Measurements from ENCODE around the gene VPS8.

Gene VPS8

DNA sequence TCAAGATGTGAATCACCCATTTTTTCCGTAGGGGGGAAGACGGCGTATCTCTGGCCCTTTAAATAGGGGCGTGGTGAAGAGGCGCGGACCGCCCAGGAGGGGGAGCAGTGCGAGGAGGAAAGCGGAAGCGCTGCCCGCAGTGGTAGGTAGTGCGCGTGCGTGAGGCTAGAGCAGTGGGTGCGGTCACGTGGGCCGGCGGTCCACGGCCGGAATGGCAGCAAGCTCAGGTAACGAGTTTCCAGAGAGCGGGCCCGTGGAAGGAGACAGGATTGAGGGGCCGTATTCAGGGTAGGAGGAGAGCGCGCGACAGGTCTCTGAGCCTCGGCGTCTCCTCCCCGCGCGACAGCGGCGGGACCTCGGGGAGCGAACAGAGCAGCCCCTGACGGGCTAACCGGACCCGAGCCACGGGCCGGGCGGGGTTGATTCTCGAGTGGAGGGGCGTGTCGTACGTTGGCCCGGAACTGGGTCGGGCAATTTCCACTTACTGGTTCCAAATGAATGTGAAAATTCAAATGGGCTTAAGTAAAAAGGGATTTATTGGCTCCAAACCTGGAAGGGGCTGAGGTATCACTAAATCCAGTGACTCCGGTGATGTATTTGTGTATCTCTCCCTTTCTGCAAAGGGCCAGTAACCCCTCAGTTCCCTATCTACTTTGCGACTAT is at the start of gene VPS8:
TSS of gene VPS8 (plus strand) at position 168 of the 663 bp plus-strand sequence. CDS start 12,467 bp downstream, outside the sequence.
- peak; percentile 96 for DNase-seq

DNA sequence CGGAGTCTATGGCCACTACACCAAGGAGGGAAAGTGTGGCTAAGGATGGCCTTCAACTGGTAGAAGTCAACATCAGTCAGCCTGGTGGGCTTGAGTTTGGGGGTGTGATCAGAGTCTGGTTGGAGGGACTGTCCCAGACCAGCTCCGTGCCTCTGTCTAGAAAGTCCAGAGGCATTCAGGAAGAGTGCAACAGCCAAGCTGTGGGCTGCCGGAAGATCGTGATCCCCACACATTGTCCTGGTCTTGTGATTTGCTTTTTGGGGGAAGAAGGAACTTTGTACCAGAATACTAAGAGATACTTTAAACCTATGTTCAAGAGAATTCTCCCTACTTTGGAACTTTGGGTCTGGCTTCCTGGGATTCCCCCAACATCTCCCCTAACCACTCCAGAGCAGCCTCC is 47.8 kb upstream of the VPS8 start:
- no peak for DNase-seq

GRCh38 chr3:184765047-184765729 is 46.8 kb upstream of the VPS8 start:
- DNase-seq = no peak

DNA sequence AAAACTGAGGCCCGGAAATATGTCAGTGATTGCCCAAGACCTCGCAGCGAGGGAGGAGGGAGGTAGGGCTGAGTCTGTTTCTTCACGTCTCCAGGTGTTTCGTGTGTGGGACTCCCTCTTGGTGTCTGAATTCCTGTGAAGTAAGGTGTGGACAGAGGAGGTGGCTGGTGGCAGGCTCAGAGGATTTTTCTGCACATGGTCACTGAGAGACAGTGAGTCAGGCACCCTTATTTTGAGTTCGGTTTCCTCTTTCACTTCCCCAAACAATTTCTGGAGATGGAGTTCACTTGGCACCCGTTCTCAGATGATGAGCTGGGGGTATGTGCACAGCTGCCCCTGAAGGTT is 46.3 kb upstream of the VPS8 start:
- DNase-seq = no peak

- DNase-seq = no peak
These were observed 45.3 kb upstream of the VPS8 start for GRCh38 chr3:184766555-184767261.

- no peak for DNase-seq
These were observed 44.6 kb upstream of the VPS8 start for GRCh38 chr3:184767377-184767776.

GRCh38 chr3:184769382-184770170 is 42.4 kb upstream of the VPS8 start:
- DNase-seq = no peak

DNA sequence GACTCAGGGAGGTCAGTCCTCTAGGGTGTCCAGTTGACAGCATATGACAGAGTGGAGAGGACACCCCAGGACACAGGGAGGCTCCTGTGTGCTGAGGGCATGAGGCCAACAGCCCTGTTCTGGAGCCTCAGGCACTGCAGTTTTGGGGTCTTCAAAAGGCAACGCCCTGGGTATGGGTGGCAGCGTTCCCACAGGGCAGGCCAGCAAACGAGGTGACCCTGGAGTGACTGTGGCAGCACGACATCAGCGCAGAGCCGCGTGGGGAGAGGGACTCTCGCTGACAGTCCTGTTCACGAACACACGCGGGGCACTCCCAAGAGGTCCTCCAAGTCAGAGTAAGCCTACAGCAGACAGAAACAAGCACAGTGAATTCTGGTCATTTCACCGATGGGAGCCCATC is 41.4 kb upstream of the VPS8 start:
- peak; percentile 28 for DNase-seq

DNA sequence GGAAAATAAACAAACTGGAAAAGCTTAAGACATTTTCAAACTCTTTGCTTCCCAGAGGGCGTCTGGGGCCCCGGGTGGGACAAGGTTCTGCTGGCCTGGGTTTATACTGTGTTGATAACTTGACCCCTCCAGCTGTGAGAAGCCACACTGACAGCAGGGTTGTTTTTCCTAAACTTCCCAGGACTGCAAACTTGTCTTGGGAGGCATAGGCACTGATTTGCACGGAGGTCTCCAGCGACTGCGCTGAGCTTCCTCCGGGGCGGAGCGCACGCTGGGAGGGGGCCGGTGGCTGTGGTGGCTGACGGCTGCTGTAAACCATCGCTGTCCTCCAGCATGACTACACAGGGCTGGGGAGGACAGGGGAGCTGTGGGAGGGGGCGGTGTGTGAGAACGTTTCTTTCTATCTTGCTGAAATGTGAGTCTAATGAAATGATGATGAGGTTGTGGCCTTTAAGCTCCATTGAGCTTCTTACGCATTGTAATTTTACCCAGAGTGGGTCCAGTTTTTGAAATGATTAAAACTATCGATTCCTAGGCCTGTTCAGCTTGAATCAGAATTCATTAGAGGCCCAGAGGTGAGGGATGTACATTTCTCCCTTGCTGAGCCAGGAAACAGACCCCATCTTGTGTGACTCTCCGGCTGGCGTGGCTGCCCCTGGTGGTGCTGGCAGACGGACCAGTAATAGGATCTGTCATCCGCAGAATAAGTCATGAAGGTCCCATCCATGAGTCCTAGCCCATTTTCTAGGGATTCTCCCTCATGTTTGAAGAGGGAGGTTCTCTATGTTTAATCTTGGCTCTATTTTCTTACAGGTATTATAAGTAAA is 40.5 kb upstream of the VPS8 start:
- peak; percentile 68 for DNase-seq

DNA sequence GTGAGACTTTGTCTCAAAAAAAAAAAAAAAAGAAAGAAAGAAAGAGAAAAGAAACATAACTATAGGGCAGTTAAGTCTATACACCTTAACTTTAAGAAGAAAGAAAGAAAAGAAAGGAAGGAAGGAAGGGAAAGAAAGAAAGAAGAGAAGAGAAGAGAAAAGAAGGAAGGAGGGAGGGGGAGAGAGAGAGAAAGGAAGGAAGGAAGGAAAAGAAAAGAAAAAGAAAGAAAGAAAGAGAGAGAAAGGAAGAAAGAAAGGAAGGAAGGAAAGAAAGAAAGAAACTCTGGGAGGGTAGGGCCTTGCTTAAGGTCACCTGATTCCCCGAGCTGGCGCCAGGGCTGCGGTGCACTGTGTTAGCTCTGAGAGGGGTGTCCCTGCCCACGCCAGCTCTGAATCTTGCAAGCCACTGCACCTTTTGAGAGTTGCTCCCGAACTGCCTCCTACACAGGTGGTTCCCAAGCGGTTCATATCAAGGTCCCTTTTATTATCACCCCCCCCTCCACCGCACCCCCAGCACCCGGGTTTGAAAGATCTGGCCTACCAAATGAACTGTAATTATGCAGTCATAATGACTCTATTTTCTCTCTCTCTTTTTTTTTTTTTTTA is 39.2 kb upstream of the VPS8 start:
- DNase-seq = peak; percentile 26

DNA sequence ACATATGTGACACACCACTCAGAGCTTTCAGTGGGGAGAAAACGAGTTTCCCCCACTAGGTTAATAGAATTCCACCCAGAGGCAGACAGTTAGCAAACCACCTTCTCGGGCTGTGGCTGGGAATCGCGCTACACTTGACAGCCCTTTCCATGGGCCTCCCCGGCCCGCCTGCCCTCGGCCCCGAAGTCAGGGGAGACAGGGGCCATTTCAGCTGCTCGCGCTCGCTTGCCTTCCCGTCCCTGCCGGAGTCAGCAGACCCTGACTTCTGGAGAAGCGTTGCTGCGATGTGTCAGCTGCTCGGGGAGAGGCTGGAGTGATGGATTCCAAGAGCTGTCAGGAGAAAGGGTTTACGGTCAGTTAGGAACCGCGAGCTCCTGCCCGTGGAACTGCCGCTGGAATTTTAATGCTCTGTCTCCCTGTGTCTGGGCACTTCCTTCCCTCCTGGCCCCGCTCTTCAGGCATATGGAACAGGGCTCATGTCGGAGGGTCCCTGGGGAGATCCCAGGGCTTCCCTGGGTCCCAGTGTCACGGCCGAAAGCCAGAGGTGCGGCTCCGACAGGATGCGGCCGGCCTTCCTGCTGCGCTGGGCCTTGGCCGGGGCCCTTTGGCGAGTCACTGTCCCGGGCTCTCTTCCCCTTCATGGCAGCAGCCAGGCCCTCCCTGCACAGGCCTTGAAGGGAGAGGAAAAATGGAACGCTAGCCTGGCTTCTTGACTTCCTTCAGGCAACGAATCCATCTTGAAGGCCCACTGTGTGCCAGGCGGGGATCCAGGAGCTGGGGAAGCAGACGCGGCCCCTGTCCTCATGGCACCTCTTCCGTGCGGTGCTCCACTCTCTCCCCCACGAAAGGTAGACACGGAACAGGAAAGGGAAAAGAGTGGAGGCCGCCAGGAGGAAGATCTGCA is 38.4 kb upstream of the VPS8 start:
- peak; percentile 71 for DNase-seq

DNA sequence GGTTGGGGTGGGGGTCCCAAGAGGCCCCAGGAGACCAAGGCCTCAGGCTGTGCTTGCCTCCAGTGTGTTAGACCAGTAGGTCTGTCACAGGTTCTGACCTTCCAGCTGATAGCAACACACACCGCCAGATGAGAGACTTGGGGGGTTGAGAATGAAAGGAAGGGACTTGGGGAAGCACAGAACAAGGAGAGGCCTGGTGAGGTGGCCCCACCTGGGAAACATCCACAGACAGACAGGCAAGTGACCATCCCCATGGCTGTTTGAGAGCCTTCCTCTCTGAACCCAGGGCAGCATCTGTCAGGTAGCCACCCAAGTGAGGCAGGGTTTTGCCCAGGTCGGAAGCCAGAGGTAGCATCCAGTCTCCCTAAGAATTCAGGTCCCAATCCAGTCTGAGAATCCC is 35.0 kb upstream of the VPS8 start:
- DNase-seq = no peak

DNA sequence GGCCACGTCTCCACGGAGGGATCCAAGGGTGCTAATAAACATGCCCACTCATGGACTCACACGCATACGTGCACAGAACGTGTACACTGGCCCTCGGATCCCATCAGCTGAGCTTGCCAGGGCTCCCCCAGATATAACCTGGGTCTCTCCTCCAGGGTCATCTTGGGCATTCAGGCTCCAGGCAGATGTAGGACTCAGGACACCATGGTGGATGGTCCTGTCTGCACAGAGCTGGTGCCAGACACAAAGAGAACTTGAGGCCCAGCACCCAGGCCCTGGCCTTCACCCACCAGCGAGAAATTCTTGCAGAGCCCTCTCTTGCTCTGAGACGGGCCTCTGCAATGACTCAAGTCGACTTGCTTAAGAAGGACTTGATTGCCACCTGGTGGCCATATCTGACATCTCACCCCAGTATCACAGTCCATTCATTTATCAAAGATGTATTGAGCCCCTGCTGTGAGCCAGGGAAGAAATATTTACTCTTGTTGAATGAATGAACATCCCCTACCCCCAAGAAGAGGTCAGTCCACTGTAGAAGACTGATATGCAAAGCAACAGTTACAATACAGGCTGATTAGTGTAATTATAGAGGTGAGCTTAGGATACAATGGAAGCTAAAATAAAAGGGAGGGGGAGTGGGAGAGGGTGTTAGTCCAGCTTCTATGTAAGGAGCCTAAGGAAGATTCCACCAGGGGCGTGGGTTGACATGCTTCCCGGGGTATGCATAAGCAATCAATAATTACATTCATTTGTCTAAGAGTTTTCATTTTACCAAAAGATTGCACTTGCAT is 34.2 kb upstream of the VPS8 start:
- DNase-seq = peak; percentile 83

GRCh38 chr3:184778426-184779332 is 33.3 kb upstream of the VPS8 start:
- peak; percentile 40 for DNase-seq

GRCh38 chr3:184780981-184781515 is 30.9 kb upstream of the VPS8 start:
- no peak for DNase-seq

- no peak for DNase-seq
These were observed 30.2 kb upstream of the VPS8 start for GRCh38 chr3:184781801-184782200.

DNA sequence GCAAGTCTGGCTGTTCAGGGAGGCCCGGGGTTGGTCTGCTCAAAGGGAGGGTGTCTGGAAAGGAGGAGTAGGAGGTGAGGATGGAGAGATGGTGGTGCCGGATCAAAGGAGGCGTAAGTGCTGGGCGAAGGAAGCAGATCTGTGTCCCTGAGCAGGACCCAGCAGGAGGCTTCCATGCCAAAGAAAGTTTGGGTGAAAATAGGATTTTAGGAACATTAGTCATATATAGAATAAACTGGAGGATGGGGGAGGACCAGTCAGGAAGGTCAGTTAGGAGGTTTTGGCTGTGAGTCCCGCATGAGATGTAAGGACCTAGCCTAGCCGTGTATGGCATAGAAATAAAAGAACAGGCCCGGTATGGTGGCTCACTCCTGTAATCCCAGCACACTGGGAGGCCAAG is 28.6 kb upstream of the VPS8 start:
- DNase-seq = no peak

DNA sequence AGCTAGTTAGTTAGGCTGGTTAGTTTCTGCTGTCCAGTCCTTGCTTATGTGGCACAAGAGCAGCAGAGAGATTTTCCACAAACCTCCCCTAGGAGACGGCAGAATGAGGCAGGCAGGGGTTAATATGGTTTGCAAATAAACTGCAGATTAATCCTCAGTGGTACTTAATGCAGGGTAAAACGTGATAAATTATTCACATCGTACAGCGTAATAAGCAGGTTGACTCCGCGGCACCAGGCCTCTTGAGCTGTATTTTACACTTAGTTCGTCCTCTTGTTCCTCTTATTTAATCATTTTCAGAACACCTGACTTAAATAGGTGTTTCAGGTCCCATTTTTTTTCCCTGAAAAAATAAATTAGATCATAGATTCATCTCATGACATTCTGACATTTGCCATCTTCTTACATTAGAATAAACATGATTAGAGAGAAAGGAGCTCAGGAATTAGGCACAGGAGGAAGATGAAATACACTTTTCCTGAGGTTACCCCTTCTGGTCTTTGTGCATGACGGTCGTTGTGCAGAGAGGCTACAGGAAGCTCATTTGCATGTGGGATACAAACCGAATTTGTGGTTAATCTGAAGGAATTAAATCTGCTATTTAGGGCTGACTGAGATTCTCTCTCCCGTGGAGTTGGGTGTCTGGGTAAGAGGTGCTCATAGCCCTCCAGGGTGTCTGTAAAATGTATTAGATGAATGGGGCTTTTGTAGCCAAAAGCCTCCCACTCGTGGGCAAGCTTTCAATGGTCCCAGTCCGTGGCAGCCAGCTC is 27.1 kb upstream of the VPS8 start:
- no peak for DNase-seq

Data from retina (tissue), 1 donor.